GM10266 (cell line): ENCODE measurements around the gene NTS.

Experiments
- DNase-seq: peaks from one replicate; pipeline ENCODE4 v3.0.0; 2012; ENCODE audit errors: extremely low spot score
- CTCF ChIP-seq: IDR thresholded peaks from 2 replicates; pipeline ENCODE4 v1.5.1; 2012; ENCODE audit warnings: mild to moderate bottlenecking, low read depth; ENCODE audit not compliant: control insufficient read depth, insufficient read depth; ENCODE audit errors: missing control alignments

Gene NTS

DNA sequence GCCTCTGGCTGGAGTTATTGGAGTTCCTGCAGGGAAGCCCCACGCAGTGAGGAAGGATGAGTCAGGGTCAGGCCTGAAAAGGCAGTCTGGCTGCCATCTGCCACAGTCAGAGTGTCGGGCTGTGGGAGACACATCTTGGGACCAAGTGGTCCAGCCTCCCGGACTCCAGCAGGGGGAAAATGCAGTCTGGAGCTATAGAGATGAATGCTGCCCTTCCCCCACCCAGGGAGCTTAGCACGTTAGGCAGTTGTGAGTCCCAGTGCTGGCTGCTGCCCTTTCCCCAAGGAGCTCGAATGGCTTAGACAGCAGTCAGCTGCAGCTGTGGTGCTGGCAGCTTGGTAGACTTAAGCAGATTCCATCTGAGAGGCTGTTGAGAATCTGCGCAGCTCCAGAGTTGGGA, 8.2 kb upstream of the NTS start:
- no peak for DNase-seq
- no peak for TF ChIP-seq CTCF

DNA sequence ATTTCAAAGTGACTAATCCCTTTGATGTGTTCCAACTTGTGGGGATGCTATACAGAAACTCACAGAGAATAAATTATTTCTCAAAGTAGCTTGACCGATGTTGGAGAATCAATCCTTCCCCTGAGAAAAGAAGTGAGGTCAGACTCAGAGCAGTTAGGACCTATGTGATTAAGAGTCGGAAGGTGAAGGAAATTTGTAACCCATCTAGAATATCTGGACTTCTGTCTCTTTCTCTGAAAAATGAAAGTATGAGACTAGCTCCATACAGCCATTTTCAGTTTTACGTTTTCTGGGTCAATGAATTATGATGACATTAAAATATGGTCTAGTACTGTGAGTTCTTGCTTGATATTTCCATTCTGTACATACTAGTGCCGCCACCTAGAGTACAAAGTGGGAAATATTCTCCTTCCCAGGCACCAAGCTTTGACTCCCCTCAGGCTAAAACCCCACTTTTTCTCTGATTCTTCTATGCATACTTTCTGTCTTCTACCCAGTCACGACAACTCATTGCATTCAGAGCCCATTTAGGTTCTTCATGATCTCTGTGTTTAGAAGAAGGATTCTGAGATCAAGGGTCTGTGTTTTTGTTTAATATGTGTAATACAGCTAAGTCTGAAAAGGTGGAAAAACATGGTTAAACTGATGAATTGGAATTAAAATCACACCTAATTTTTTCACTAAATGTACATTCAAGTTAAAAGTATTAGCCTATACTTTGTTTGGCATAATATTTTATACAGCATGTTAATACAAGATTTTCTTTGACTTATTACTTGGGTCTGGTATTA, 6.9 kb upstream of the NTS start:
- peak; percentile 39 for DNase-seq
- peak; percentile 63 for TF ChIP-seq CTCF

- TF ChIP-seq CTCF = peak; percentile 77
- DNase-seq = peak; percentile 20
These were observed 1.5 kb upstream of the NTS start for GRCh38 chr12:85872497-85873091.

DNA sequence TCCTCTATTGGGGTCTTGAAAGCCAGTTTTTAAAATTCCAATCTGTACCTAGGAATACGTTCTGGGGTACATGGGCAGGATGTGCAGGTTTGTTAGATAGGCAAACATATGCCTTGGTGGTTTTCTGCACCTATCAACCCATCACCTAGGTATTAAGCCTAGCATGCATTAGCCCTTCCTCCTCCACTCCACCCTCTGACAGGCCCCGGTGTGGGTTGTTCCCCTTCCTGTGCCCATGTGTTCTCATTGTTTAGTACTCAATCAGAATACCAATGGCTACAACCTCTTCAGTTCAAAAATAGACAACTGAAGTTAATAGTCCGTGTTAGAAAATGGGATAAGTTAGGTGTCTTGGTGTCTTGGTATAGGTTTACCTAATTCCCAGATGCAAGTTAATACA, 3.4 kb downstream of the NTS start:
- TF ChIP-seq CTCF = no peak

GRCh38 chr12:85883763-85884162, 9.7 kb downstream of the NTS start:
- DNase-seq = no peak
- TF ChIP-seq CTCF = no peak

More for the DNA sequence above, 3.4 kb downstream of the NTS start:
- no peak for DNase-seq

- no peak for DNase-seq
These were observed 20.6 kb downstream of the NTS start for GRCh38 chr12:85894653-85895052.

More at GRCh38 chr12:85894653-85895052, 20.6 kb downstream of the NTS start:
- TF ChIP-seq CTCF = no peak
